GM19455 (cell line): ENCODE data around the gene BCAS4.
"Not testable (repeated sequence)": the region's sequence is repeated elsewhere in the genome, so short reads cannot be mapped to it uniquely, and the experiment has no call there.

Source experiments
- ATAC-seq: cut with Tn5 transposase; IDR thresholded peaks from one replicate; pipeline ENCODE4 v1.9.1; 2021; ENCODE audit not compliant: unreplicated experiment

Gene BCAS4

DNA sequence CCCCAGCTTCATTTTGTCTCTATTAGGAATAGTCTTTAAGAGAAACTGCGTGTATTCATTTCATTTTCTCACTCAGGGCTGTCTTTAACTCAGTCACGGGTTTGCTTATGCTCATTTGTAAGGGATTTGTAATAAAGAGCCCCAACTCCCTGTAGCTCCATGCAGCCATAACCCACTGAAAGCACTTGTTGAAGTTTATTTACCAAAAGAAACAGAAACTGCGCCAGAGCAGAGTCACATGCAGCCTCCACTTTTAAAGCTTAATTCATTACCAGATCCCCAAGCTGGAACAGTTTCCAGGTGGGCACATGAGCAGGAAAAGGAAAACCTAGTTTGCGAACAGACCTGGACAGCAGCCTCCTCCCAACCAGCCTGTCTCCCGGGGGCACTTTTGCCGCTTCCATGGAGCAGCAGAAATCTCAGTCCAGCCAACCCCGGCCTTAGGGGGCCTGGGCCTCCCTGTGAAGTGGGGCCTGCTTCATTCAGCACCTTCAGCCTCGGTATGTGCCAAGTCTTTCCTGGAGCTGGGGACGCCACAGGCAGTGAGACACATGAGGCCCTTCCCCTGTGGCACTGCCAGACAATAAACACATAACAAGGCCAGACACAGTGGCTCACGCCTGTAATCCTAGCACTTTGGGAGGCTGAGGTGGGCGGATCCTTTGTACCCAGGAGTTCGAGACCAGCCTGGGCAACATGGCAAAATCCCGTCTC lies 4.5 kb downstream of the BCAS4 start:
- ATAC-seq, result no peak

DNA sequence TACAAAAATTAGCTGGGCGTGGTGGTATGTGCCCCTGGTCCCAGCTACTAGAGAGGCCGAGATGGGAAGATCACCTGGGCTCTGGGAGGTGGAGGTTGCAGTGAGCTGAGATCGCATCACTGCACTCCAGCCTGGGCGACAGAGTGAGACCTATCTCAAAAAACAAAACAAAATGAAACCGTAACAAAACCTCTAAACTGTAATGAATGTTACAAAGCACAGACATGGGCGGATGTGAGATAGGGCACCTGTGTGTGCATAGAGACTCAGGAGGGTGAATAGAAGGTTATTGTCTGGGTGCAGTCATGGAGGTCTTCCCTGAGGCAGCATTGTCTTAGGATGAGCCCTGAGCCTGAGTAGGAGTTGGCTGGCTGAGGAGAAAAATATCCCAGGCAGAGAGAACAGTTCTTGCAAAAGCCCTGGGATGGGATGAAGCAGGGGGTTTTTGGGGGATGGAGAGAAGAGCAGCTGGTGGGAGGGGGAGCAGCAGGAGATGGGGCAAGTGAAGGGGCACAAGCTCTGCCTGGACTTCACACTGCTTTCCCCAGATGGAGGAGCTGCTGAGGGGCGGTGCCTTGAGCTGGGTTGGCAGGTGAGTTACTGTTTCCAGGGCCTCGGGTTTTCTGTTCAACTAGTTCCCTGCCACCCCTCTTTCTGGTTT lies 5.2 kb downstream of the BCAS4 start:
- ATAC-seq, result peak; percentile 43

DNA sequence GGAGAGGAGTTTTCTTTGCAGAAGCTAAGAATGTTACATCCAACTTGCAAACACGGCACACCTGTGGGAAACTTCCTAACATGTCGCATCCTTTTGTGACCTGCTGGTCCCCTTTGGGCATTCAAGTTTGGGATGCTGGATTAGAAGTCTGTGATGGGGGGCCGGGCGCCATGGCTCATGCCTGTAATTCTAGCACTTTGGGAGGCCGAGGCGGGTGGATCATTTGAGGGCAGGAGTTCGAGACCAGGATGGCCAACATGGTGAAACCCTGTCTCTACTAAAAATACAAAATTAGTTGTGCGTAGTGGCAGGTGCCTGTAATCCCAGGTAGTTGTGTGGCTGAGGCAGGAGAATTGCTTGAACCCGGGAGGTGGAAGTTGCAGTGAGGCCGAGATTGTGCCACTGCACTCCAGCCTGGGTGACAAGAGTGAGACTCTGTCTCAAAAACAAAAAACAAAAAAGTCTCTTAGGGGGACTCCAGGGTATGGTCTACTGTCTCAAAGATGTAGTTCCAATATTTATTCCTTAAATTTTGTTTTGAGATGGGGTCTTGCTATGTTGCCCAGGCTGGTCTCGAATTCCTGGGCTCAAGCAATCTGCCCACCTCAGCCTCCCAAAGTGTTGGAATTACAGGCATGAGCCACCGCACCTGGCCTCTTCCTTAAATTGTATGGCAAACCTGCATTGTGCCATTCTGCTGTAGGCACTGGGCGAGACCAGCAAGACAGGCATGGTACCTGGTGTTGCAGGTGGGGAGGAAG lies 6.3 kb downstream of the BCAS4 start:
- ATAC-seq, result not testable (repeated sequence)

DNA sequence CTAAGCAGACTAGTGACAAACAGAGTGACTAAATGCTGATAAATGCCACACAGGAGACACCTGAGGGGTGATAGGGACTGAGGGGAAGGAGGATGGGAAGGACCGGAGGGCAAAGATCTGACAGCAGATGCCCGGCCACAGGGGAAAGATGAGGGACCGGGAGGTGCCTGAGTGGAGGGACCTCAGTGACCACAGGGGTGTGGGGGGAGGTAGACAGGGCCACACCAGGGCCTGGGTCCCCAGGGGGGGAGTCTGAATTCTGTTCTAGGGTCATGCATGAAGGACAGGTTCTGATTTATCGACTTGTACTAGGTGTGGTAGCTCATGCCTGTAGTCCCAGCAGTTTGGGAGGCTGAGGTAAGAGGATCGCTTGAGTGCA lies 6.9 kb downstream of the BCAS4 start:
- no peak for ATAC-seq

DNA sequence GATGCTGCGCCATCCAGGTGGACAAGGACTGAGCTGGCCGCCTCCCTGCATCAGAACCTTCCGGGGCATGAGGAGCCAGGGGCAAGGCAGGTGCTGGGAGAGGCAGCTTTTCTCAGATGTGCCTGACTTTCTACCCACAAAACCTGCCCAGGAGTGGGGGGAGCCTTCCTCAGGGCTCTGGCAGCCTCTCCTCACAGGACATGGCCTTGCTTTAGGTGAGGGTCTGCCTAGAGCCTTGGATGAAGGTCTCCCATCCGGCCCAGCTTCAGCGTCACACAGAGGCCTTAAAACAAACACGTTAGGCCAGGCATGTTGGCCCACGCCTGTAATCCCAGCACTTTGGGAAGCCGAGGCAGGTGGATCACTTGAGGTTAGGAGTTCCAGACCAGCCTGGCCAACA lies 7.4 kb downstream of the BCAS4 start:
- ATAC-seq, result no peak

DNA sequence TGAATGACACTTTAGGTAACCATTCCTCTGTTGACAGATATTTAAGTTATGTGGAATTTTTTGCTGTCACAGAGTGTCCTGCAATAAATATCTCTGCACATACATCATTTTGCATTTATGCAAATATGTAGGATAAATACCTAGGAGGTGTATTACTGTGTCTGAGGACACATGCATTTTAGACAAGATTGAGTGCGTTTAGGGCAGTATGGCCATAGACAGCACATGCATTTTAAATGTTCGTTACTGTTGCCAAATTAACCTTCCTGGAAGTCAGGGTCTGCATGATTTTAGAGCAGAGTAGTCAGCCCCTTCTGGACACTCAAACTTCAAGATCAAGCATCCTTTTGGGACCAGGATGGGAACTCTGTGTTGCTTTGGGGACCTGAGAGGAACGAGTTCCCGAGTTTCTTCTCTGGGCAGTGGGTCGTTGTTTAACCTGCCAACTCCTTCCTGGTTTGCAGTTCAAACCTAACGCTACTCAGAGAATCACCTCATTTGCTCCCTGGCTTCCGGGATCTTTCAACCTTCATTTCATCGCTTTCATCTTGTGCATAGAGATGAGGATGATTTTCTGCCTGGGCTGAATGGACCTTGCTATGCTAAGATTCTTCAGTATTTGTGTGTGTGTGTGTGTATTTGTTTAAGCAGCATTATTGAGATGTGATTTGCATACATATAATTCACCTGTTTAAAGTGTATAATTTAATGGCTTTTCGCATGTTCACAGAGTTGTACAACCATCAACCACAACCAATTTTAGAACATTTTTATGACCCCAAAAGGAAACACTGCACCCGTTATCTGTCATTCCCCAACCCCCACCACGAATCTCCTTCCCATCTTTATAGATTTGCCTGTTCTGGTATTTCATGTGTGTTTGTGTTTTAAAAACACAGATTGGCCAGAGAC lies 9.8 kb downstream of the BCAS4 start:
- ATAC-seq, result no peak

DNA sequence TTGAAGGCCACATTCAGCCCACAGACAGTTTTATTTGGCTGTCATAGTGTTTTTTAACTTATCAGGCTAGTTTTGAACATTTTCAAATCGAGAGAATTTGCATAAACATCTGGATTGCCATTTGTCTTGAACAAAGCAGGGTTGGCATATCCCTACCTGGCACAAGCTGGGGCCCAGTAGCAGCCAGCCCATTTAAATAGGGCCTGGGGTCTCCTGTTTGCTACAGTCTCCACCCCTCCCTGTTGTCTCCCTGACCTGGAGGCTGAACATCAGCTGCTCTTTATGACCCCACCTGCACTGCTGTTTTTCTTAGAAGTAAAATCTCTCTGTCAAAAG lies 10.5 kb downstream of the BCAS4 start:
- ATAC-seq, result no peak

DNA sequence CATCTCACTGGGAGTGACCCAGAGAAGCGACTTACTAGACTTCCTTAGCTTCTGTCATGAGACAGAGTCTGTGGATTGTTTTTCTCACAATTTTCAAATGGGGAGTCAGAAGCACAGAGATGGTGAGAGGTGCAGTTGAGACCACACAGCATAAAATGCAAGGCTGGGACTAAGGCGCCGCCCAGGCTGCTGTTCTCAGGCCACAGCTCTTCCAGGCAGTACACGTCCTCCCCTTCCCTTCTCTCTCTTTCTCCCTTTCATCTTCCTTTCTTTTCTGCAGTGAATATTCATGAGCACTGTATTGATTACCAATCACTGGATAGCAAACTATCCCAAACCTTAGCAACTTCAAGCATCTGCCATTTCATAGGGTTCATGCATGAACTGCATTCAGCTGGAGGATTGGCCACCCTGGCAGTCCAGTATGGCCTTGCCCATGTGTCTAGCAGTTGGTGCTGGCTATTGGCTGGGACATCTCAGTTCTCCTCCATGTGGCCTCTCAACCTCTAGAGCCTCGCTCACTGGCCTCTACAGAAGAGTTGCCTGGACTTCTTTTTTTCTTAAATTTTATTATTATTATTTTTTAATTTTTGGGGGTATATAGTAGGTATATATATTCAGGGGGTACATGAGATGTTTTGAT lies 11.4 kb downstream of the BCAS4 start:
- ATAC-seq, result no peak

DNA sequence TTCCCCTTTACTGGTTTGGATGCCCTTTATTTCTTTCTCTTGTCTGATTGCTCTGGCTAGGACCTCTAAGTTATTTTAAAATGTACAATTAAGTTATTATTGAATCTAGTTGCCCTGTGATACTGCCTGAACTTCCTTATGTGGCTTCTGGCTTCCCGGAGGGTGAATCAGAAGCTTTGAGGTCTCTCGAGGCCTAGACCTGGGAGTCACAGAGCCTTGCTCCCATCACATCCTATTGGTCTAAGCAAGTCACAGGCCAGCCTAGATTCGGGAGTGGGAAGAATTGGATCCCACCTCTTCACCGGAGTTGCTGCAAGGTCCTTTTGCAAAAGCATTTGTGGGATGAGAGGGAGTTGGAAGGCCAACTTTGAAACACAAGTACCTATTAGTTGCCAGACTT lies 15.2 kb downstream of the BCAS4 start:
- no peak for ATAC-seq

DNA sequence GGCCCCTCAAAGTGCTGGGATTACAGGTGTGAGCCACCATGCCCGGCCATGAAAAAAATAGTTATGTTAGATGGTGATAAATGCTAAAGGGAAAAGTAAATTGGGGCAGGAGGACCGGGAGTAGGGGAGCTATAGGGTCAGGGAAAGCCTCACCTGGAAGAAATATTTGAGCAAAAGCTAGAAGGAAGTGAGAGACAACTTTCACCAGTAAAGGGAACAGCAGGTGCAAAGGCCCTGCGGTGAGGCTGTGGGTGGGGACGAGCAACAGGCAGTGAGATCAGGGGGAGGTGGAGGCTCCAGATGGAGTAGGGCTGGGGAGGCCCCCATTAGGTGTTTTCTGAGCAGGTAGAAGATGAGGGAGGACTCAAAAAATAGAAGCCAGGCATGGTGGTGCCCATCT lies 16.0 kb downstream of the BCAS4 start:
- ATAC-seq, result no peak

DNA sequence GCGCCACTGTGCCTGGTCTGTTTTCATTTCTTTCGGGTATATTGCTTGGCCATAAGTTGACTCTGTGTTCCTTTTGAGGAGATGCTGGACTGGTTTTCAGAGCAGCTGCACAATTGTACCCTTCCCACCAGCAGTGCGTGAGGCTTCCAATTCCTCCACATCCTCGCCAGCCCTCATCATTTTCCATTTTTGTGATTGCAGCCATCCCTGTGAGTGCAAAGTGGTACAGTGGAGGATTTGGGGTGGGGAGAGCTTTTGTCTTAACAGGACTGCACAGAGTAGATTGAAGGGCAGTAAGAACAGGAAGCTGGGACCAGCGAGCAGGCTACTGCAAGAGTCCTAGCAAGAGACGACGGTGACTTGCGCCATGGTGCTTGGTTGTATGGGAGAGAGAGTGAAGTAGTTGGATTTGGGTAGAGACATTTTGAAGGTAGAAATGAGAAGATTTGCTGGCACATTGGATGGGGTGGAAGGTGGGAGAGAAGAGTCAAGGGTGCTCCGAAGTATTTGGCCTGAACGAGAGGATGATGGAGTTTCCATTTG lies 18.3 kb downstream of the BCAS4 start:
- no peak for ATAC-seq

DNA sequence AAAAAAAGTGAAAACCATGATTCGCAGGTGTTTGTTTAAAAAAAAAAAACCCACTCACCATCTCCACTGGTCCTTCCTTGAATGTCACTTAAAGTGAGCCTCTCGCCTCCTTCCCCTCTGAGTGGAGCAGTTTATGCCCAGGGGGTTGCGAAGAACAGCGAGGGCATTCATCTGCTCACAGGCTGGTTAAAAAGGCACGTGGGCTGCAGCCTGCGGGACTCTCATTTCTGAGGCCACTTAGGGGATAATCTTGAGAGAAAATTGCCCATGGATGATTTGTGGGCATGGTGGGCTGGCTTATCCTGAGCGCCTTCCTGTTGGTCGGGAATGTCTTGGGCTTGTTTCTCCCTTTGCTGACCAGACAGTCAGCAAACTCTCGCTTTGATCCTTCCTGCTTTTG lies 18.9 kb downstream of the BCAS4 start:
- no peak for ATAC-seq

DNA sequence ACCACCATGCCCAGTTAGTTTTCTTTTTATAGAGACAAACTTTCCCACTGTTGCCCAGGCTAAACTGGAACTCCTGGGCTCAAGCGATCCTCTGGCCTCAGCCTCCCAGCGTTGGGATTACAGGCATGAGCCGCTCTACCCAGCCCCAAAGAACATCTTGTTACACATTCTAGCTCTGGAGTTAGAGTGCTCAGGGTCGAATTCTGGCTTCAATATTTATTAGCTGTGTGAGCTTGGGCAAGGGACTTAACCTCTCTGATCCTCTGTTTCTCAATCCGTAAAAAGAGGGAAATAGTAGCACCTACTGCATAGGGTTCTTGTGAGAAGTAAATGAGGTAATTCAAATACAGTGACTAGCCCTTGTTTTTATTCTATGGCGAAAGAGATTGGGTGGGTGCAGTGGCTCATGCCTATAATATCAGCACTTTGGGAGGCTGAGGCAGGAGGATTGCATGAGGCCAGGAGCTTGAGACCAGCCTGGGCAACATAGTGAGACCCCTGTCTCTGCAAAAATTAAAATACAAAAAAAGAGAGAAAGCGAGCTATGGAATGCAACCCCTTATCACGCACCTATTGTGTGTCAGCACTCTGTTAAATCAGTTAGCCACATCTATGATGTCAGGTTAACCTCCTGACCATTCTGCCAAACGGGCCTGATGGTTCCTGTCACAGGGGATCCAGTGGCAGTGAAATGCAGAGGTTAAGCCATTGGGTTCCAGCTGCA lies 19.7 kb downstream of the BCAS4 start:
- ATAC-seq, result no peak

DNA sequence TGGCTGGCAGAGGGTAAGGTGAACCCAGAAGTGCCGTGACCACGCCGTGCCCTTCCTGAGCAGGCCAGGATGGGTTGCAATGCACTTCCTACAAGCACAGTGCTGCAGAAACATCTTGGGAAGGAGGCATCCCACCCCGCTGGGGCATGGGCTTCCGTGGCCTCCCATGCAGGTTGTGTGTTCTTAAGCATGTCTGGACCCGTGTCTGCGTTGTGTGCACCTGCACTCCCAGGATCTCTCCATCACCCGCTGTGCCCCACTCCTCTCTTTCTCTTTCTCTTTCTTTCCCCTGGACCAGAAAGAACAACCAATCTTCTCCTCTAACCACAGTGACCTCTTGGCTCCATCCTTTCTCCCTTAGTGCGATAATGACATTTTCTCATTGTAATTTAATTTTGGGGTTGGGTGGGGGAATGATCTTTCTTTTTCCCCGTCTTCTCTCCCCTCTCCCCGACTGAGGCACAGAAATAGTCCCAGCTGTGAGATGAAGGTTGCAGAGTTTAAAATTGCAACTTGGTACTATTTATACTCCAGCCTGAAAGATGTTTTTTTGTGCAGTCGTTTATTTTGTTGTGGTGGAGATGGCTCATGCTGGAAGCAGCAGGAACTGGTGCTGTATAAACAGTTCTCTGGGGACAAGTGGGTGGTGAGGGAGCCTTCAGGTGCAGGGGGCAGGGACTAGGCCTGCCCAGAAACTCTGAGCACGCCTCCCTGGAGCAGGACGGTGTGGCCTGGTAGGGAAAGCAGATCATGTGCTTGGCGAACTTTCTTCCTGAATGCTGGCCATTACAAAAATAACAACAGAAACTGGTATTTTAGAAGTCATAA lies 20.5 kb downstream of the BCAS4 start:
- no peak for ATAC-seq

DNA sequence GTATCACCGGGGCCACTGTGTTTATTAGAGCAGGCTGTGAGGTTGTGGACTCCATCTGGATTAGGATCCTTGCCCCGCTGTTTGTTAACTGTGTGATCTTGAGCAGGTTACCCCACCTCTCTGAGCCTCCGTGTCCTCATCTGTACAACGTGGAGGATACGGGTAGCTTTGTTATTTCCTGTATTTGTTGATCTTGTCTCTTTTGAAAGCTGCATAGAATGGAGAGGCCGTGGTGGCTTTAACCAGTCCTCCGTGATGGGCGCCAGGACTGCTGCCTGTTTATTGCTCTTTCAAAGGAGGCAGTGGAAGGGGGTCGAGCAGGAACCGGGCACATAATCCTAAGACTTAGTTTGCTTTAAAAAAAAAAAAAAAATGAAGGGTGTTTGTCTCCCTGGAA lies 22.9 kb downstream of the BCAS4 start:
- no peak for ATAC-seq

DNA sequence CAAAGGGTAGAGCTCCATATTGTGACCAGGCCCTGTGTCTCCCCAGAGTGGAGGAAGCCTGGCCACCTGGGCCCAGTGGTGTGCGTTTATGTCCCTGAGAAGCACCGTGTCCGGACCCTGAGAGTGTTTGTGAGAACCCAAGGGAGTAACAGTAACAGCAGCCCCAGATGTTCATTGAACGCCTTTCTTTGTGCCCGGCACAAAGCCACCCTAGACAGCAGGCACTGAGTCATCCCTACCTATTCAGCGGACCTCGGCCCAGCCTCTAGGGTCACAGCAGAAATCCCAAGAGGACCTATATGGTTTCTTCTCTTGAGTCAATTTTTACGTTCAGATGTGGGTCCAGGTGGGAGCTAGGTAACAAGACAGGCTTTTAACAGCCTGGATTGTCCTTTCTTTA lies 24.5 kb downstream of the BCAS4 start:
- no peak for ATAC-seq

DNA sequence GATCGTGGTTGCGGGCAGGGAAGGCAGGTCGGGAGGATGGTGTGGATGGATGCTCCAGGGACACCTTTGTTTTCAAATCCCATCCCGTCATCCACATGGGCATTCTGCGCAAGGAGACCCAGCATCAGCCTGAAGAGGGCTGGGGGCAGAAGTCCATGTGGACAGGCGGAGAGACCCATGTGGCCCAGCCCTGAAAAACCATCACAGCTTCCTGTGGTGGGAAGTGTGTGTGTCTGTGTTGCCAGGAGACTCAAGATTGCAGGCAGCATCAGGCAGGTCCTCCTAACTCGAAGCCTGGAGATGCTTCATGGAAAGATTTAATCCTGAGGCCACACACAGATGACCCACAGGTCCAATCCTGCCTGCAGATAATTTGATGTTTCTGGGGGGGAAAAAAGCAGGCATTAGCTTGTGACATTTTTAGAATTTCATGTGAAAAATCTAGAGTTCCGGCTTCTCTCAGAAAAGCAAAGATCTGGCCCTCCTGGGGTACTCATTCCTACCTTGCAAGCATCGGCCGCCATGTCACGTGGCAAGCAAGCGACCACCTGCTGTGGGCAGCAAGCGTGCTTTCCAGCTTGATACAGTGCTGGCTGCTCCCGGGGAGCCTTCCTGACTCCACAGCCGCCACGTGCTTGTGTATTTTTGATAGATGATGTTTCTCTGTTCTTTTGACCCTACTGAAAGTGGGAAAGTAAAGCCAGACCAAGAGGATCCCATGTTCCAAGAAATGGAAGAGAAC lies 25.8 kb downstream of the BCAS4 start:
- ATAC-seq, result no peak

DNA sequence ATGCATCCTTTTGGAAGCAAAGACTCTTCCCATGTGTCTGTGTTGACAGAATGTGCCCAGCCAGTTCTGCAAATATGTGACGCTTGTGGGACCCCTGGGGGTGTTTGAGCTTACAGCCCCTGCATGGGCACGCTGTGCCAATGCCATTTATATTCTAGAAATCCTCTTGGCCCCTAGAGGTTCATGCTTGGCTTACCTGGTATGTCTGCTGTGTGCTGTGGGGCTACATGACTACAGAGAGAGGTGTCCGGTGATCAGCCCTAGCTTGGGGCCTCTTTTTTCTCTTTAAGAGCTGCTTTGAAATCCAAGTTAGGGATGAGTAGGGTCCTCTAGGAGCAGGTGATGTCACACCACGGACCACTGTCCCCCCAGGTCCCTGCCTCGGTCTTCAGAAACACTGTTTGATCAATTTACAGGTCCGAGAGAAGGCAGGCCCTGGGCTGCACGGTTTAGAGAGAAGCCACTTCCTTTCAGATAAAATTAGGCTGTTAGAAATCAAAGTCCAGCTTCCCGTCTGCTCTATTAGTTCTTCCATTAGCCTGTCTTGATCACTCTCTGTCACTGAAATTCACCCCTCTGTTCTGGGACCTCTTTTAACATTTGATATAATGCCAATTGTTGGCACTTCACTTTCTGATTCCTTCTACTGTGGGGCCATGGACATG lies 26.5 kb downstream of the BCAS4 start:
- no peak for ATAC-seq
